ENCODE data around the gene CHAF1A. TPM values are rescaled to one million over a fixed set of nuclear protein-coding genes. Genes with fewer than 3 reads are reported as not detected.

Gene CHAF1A
- total RNA-seq, 3 donors from 2014 or later, result 17.3 to 24.9 (median 18.1) TPM

DNA sequence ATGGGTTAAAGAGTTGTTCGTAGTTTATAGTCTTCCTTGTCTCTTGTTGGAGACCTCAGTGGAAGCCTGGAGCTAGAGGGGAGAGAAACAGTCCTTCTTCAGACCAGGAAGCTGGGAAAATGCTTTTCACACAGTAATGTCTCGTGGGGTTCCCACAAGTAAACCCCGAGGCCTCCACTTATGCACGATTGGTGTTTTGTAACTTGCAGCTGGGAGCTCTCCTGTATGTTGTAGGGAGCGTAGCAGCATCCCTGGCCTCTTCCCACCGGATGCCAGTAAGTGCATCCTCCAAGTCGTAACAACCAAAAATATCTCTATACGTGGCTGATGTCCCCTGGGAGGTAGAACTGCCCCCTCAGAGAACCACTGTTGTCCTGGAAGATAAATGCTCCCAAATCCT is 3.5 kb downstream of the CHAF1A start:
- TF ChIP-seq, protein P1, sequence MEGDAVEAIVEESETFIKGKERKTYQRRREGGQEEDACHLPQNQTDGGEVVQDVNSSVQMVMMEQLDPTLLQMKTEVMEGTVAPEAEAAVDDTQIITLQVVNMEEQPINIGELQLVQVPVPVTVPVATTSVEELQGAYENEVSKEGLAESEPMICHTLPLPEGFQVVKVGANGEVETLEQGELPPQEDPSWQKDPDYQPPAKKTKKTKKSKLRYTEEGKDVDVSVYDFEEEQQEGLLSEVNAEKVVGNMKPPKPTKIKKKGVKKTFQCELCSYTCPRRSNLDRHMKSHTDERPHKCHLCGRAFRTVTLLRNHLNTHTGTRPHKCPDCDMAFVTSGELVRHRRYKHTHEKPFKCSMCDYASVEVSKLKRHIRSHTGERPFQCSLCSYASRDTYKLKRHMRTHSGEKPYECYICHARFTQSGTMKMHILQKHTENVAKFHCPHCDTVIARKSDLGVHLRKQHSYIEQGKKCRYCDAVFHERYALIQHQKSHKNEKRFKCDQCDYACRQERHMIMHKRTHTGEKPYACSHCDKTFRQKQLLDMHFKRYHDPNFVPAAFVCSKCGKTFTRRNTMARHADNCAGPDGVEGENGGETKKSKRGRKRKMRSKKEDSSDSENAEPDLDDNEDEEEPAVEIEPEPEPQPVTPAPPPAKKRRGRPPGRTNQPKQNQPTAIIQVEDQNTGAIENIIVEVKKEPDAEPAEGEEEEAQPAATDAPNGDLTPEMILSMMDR (IDR thresholded peaks at IDR 0.05), result no peak
- DNase-seq (no peak), ATAC-seq (no peak)
- H3K9me3 ChIP-seq, result no peaks in the 10 kb centered on the region
- peaks cover 5% of the 10 kb centered on the region for H3K4me1 ChIP-seq (ENCODE audit: low read depth)
- H3K36me3 ChIP-seq (ENCODE audit: low read depth), result no peaks in the 10 kb centered on the region
- no peak overlapping the region for H3K4me3 ChIP-seq
- intact Hi-C loops (cut with DNase I, micrococcal nuclease), result no loop called here

GRCh38 chr19:4406626-4407025 is 4.2 kb downstream of the CHAF1A start:
- Histone ChIP-seq H3K36me3 (ENCODE audit: low read depth) (no peaks in the 10 kb centered on the region), H3K4me1 (ENCODE audit: low read depth) (peaks cover 5% of the 10 kb centered on the region), H3K9me3 (no peaks in the 10 kb centered on the region), H3K4me3 (no peak overlapping the region)
- ATAC-seq (no peak), DNase-seq (no peak)
- intact Hi-C loops (cut with DNase I, micrococcal nuclease), result no loop called here
- TF ChIP-seq, protein P1 (IDR thresholded peaks at IDR 0.05), result no peak

- no peak overlapping the region for H3K4me3 ChIP-seq
- intact Hi-C loops (cut with DNase I, micrococcal nuclease), result no loop called here
These were observed 6.9 kb downstream of the CHAF1A start for GRCh38 chr19:4409123-4409933.

GRCh38 chr19:4413588-4413987 is 11.1 kb downstream of the CHAF1A start:
- H3K4me3 ChIP-seq, result no peak overlapping the region
- ATAC-seq (no peak), DNase-seq (no peak)
- H3K9me3 ChIP-seq, result no peaks in the 10 kb centered on the region
- intact Hi-C loops (cut with DNase I, micrococcal nuclease), result no loop called here
- H3K36me3 ChIP-seq (ENCODE audit: low read depth), result no peaks in the 10 kb centered on the region
- TF ChIP-seq, protein P1 (IDR thresholded peaks at IDR 0.05), result no peak
- H3K4me1 ChIP-seq (ENCODE audit: low read depth), result no peaks in the 10 kb centered on the region

More at GRCh38 chr19:4409123-4409933, 6.9 kb downstream of the CHAF1A start:
- H3K4me1 ChIP-seq (ENCODE audit: low read depth), result no peaks in the 10 kb centered on the region
- no peaks in the 10 kb centered on the region for H3K36me3 ChIP-seq (ENCODE audit: low read depth)
- TF ChIP-seq, protein P1 (IDR thresholded peaks at IDR 0.05), result no peak
- DNase-seq, result no peak
- H3K9me3 ChIP-seq, result no peaks in the 10 kb centered on the region
- no peak for ATAC-seq

DNA sequence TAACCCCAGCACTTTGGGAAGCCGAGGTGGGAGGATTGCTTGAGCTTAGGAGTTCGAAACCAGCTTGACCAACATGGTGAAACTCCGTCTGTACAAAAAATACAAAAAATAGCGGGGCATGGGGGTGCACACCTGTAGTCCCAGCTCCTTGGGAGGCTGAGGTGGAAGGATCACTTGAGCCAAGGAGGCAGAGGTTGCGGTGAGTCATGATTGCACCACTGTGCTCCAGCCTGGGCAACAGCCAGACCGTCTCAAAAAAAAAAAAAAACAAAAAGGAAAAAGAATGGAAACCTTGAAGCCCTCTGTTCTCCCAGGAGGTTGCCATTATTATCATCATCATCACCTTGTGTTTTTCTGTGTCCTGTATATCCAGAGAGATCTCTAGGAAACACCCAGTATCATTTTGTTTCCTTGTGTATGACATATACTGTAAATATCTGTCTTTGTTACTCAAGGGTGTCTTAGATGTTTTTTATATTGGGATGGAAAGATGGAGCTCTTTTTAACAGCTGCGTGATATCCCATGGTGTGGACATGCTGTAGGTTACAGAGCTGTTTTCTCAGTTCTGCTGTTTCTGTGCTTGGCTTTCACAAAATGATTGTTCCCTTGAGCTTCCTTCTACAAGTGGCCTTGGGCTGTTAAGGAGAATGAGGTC is 11.8 kb downstream of the CHAF1A start:
- intact Hi-C loops (cut with DNase I, micrococcal nuclease), result no loop called here
- DNase-seq (no peak), ATAC-seq (no peak)
- no peak overlapping the region for H3K4me3 ChIP-seq
- no peaks in the 10 kb centered on the region for H3K4me1 ChIP-seq (ENCODE audit: low read depth)
- TF ChIP-seq, protein P1 (IDR thresholded peaks at IDR 0.05), result no peak
- H3K36me3 ChIP-seq (ENCODE audit: low read depth), result no peaks in the 10 kb centered on the region
- H3K9me3 ChIP-seq, result no peaks in the 10 kb centered on the region

Measured in mucosa of descending colon (tissue), 3 donors.